ENCODE measurements around the gene MAT2A.
"Not testable (repeated sequence)": the region's sequence is repeated elsewhere in the genome, so short reads cannot be mapped to it uniquely, and the experiment has no call there.

MAT2A gene

GRCh38 chr2:85579266-85579935 lies 40.4 kb downstream of the MAT2A start:
- DNase-seq (ENCODE audit: low read depth), result no peak

DNA sequence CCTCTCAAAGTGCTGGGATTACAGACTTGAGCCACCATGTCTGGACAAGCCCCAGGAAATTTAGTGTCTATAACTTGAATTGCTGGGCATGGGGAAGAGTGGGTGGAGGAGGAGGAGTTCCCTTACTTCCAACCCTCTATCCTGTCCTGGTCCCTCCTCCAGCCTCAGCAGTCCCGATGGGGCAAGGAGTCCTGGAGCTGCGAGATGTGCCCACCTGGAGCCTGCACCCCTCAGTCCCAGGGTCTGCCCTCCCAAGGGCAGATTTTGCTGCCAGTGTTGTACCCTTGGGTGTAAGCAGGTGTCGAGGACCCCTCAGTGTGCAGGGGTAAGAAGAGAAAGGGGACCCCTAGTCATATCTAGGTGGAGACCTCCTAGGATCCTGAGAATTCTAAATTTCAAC lies 41.2 kb downstream of the MAT2A start:
- no peak for DNase-seq (ENCODE audit: low read depth)

GRCh38 chr2:85582492-85582891 lies 43.5 kb downstream of the MAT2A start:
- DNase-seq (ENCODE audit: low read depth), result no peak

GRCh38 chr2:85583667-85584353 lies 44.8 kb downstream of the MAT2A start:
- no peak for DNase-seq (ENCODE audit: low read depth)

DNA sequence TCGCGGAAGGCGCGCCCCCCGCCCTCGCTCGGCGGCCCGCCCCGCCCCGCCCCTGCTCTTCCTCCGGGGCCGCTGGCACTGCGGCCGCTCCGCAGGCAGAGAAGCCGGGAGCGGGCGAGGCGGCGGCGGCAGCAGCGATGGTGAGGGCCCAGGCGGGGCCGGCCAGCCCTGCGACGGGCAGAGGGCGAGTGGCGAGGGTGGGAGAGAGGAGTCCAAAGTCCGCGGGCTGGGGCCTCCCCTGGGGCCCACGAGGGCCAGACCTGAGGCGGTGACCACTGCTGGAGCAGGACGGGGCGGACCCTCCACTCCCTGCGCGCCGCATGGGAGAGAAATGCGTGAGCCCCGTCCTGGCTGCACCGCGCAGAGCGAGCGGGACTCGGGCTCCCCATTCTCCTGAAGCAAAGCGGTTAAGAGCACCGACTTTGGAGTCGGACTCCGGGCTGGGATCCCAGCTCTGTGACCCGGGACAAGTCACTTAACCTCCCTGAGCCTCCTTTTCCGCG lies 45.4 kb downstream of the MAT2A start, which contains the start of gene VAMP5:
Gene VAMP5 (plus strand): TSS at position 78 of the 503 bp plus-strand sequence. CDS start 60 bp downstream, at position 138.
- DNase-seq (ENCODE audit: low read depth), result peak; percentile 23

GRCh38 chr2:85584857-85585780 lies 46.2 kb downstream of the MAT2A start:
- DNase-seq (ENCODE audit: low read depth), result no peak

- DNase-seq (ENCODE audit: low read depth), result no peak
These were observed 46.8 kb downstream of the MAT2A start for GRCh38 chr2:85585781-85586105.

DNA sequence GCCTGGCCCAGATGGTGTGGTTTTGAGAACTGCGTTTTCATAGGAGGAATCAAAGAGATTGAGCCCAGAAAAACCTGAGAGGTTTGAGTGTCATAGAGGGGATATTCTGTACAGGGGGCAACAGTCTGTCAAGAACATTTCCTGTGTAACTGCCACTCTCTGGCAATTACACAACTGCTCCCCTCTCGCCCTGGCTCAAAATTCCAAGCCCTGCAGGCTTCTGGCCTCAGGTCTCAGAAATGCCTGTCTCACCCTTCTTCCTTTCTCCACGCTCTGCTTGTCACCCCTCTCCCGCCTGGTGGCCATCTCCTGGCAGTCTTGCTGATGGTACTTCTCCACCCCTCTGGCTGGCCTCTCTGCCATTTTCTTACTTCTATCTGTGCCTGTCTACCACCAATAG lies 49.3 kb downstream of the MAT2A start:
- DNase-seq (ENCODE audit: low read depth), result no peak

GRCh38 chr2:85588645-85589044 lies 49.7 kb downstream of the MAT2A start:
- no peak for DNase-seq (ENCODE audit: low read depth)

DNA sequence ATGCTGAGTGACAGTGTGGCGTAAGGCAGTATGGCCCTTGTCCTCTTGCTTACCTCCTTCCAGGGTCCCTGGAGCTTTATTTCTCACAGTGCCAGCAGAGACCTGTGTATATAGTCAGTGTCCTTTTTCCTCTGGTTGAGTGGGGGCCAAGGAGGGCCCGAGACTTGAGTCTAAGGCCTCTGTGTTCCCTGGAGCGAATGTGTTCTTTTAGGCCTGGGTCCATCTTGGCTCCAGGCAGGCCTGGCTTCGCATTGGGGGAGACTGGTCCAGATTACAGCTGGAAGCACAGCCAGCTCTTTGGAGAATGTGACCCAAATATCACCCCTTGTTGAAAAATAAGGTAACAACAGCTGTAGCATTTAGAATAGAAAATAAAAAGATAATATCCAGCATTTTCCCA lies 50.2 kb downstream of the MAT2A start:
- no peak for DNase-seq (ENCODE audit: low read depth)

GRCh38 chr2:85589982-85590791 lies 51.2 kb downstream of the MAT2A start:
- DNase-seq (ENCODE audit: low read depth), result no peak

- no peak for DNase-seq (ENCODE audit: low read depth)
These were observed 52.0 kb downstream of the MAT2A start for GRCh38 chr2:85590950-85591349.

DNA sequence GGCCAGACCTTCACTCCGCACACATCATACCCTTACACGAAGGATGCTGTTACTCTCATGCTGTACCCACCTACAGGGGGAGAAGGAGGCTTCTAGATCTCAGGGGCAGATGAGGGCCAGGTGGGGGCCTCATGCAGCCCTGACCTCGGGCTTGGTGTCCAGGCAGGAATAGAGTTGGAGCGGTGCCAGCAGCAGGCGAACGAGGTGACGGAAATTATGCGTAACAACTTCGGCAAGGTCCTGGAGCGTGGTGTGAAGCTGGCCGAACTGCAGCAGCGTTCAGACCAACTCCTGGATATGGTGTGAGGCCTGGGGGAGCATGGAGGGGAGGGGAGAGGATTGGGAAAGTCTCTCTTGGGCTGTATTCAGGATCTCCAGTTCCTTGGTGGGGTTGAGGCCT lies 52.6 kb downstream of the MAT2A start:
- DNase-seq (ENCODE audit: low read depth), result no peak

DNA sequence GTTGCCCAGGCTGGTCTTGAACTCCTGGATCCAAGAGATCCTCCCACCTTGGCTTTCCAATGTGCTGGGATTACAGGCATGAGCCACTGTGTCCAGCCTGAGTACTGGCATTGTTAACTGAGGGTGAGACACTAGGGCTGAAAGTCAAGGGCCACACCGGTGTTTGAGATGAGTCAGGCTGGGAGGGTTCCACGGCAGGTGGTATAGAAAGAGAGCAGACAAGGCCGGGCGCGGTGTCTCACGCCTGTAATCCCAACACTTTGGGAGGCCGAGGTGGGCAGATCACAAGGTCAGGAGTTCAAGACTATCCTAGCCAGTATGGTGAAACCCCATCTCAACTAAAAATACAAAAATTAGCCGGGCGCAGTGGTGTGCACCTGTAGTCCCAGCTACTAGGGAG lies 53.3 kb downstream of the MAT2A start:
- not testable (repeated sequence) for DNase-seq (ENCODE audit: low read depth)

GRCh38 chr2:85593023-85593422 lies 54.1 kb downstream of the MAT2A start:
- DNase-seq (ENCODE audit: low read depth), result no peak

All from T-helper 22 cell (primary cell).